Right atrium auricular region (tissue), 2 donors: ENCODE measurements around the gene IKZF1. TPM values are rescaled to one million over a fixed set of nuclear protein-coding genes. Genes with fewer than 3 reads are reported as not detected.

Experiments
- DNase-seq: peaks from one replicate; pipeline ENCODE4 v3.0.0-alpha.2; 2019; ENCODE audit warnings: low spot score
- H3K27ac ChIP-seq, 2 donors: fragments of 200-600 bp; sonication (generic); 1 replicate in 1 of 2; 2 replicates in 1 of 2; pipeline ENCODE4 v1.5.1; 2016 to 2019
- H3K27me3 ChIP-seq, 2 donors: fragments of 200-600 bp; sonication (generic); one replicate each; pipeline versions ENCODE4 v1.5.1 to v1.6.0; 2017 to 2019
- H3K36me3 ChIP-seq: fragments of 200-600 bp; sonication (generic); one replicate; pipeline ENCODE4 v1.5.1; 2016
- H3K4me1 ChIP-seq, 2 donors: fragments of 200-600 bp; sonication (generic); one replicate each; pipeline versions ENCODE4 v1.5.1 to v1.6.0; 2017 to 2019
- H3K4me3 ChIP-seq, 2 donors: fragments of 200-600 bp; sonication (generic); 1 replicate in 1 of 2; 2 replicates in 1 of 2; pipeline ENCODE4 v1.5.1; 2017 to 2019; ENCODE audit warnings: mild to moderate bottlenecking in 1 of 2, moderate library complexity in 1 of 2
- H3K9me3 ChIP-seq, 2 donors: fragments of 200-600 bp; sonication (generic); one replicate each; pipeline ENCODE4 v1.5.1; 2019
- total RNA-seq, 2 donors: library from RNA; depleted of rRNA; stranded (reverse); fragments of >200 nt; gene quantifications; one replicate each; pipeline ENCODE4 v1.1.0, GENCODE V29; 2016
- TF ChIP-seq, protein P1 (sequence below), 2 donors: fragments of 200-600 bp; sonication (generic); IDR thresholded peaks; one replicate each; pipeline ENCODE4 v1.5.1; 2019; ENCODE audit warnings: antibody characterized with exemption in 2 of 2

Gene IKZF1
- total RNA-seq, 2 donors from 2014 or later = 1.7 to 9.7 TPM

DNA sequence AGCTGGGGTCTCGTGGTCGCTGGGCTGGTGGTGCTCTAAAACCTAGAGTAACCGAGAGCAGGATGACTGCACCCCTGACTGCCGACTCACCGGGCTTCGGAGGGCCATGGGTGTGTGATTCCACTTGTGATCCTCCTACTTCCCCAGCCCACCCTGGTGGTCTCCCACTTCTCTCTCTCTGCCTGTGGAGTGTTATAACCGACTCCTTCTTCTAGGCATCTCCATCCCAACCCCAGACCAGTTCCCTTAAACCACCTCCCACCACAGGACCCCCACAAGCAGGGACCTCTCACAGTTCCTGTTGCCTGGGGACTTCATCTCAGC is 52.4 kb downstream of the IKZF1 start:
- Histone ChIP-seq H3K27ac (no peak overlapping the region), H3K9me3 (no peaks in the 10 kb centered on the region), H3K36me3 (no peaks in the 10 kb centered on the region), H3K4me1 (no peaks in the 10 kb centered on the region), H3K27me3 (no peaks in the 10 kb centered on the region), H3K4me3 (no peak overlapping the region)
- TF ChIP-seq, protein P1, sequence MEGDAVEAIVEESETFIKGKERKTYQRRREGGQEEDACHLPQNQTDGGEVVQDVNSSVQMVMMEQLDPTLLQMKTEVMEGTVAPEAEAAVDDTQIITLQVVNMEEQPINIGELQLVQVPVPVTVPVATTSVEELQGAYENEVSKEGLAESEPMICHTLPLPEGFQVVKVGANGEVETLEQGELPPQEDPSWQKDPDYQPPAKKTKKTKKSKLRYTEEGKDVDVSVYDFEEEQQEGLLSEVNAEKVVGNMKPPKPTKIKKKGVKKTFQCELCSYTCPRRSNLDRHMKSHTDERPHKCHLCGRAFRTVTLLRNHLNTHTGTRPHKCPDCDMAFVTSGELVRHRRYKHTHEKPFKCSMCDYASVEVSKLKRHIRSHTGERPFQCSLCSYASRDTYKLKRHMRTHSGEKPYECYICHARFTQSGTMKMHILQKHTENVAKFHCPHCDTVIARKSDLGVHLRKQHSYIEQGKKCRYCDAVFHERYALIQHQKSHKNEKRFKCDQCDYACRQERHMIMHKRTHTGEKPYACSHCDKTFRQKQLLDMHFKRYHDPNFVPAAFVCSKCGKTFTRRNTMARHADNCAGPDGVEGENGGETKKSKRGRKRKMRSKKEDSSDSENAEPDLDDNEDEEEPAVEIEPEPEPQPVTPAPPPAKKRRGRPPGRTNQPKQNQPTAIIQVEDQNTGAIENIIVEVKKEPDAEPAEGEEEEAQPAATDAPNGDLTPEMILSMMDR (IDR thresholded peaks at IDR 0.05) = no peak
- no peak for DNase-seq

DNA sequence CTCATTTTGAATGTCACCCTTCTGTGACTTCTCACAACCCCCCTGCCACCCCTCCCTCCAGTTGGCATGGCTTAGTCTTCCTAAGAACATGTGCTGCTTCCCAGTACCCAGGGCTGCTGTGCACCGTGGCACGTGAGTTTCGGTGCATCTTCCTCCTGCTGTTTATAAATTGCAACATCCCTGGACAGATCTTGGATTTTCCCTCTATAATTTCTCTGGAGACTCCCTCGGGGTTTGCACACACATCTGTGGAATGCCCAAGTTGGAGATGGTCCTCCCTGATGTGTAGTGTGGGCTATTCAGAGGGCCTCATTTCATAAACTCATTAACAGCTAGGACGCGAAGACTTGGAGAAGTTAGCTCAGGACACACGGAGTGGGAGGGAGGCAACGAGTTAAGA is 52.9 kb downstream of the IKZF1 start:
- no peak for DNase-seq
- H3K36me3 ChIP-seq = no peaks in the 10 kb centered on the region
- H3K9me3 ChIP-seq = no peaks in the 10 kb centered on the region
- no peak overlapping the region for H3K4me3 ChIP-seq
- H3K4me1 ChIP-seq = no peaks in the 10 kb centered on the region
- TF ChIP-seq, protein P1 (IDR thresholded peaks at IDR 0.05) = no peak
- no peak overlapping the region for H3K27ac ChIP-seq
- H3K27me3 ChIP-seq = no peaks in the 10 kb centered on the region

DNA sequence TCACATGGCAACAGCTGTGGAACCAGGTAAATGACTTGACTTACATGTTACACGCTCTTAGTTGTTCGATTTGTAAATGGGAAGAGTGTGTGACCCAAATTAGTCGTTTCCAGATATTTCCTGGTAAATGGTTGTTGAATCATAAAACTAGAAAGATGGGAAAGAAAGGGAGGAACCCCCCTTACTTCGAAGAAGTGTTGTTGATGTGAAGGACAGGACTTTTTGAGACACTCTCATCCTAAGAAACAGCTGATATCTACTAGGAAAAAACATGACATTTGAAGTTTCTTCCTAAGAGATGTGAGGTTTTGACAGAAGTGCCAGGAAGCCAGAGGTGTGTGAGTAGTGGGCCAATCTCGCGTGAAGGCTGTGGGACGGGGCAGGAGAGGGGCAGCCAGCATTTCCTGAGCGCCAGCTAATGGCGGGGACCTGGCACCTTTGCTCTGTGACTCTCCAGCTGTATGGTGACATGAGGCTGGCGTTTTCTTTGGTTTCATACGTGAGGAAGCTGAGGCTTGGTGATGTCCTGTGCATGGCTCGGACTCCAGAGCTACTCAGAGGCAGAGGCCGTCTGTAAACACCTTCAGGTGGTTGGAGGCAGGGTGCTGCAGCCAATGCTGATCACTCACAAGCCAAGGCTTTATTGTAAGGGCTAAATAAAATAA is 53.7 kb downstream of the IKZF1 start:
- TF ChIP-seq, protein P1 (IDR thresholded peaks at IDR 0.05) = no peak
- Histone ChIP-seq H3K27ac (no peak overlapping the region), H3K9me3 (no peaks in the 10 kb centered on the region), H3K36me3 (no peaks in the 10 kb centered on the region), H3K27me3 (no peaks in the 10 kb centered on the region), H3K4me1 (no peaks in the 10 kb centered on the region), H3K4me3 (no peak overlapping the region)
- DNase-seq = no peak

DNA sequence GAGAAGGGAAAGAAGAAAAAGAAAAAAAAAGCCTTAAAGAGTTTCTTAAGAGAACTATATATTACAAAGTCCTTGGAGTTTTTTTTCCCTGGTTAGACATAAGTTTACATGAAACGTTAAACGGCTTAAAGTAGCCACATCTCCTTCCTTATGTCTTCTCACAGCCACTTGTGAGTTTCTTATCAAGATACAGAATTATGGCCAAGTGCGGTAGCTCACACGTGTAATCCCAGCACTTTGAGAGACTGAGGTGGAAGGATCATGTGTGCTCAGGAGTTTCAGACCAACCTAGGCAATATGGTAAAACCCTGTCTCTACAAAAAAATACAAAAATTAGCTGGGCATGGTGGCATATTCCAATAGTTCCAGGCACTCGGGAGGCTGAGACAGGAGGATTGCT is 54.3 kb downstream of the IKZF1 start:
- DNase-seq = no peak
- H3K4me3 ChIP-seq = no peak overlapping the region
- no peaks in the 10 kb centered on the region for H3K27me3 ChIP-seq
- no peaks in the 10 kb centered on the region for H3K36me3 ChIP-seq
- no peak overlapping the region for H3K27ac ChIP-seq
- TF ChIP-seq, protein P1 (IDR thresholded peaks at IDR 0.05) = no peak
- H3K9me3 ChIP-seq = no peaks in the 10 kb centered on the region
- H3K4me1 ChIP-seq = no peaks in the 10 kb centered on the region

DNA sequence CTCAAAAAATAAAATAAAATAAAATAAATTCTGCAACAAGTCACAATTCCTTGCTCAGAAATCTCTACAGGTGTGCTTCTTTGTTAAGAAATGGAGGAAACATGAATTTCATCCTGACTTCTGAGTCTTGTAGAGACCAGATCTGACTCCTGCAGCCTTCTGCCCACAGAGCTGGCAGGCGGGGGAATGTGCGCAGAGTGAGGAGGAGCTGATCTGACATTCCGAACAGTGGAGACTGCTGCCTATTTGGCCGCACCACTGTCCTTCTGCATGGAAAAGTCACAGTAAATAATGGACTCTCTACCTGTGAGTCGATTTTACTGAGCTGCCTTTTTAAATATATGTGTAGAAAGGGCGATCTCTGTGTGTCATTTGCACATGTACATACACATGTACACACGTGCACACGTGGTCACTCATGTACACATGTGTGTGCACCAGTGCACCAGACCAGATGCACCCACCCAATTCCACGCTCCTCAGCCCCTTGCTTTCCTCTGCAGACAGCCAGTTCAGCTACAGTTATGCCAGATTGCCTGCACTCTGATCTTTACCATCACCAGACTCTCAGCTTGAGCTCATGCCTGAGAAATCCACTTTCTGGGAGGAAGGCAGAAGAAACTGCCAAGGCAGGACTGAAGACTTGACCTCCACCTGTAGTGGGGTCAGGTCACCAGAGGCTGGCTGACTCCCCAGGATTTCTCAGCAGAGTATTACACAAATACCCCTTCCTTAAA is 54.9 kb downstream of the IKZF1 start:
- no peak overlapping the region for H3K27ac ChIP-seq
- H3K27me3 ChIP-seq = no peaks in the 10 kb centered on the region
- no peaks in the 10 kb centered on the region for H3K9me3 ChIP-seq
- no peak for DNase-seq
- no peaks in the 10 kb centered on the region for H3K36me3 ChIP-seq
- H3K4me3 ChIP-seq = no peak overlapping the region
- TF ChIP-seq, protein P1 (IDR thresholded peaks at IDR 0.05) = no peak
- no peaks in the 10 kb centered on the region for H3K4me1 ChIP-seq
